Dendritic cell treated with granulocyte-macrophage colony-stimulating factor and Interleukin-4, amounts not matched to agents 40 ng/mL and 50 ng/mL, for 4 days (primary cell): ENCODE data around the gene RASAL2.
A peak's percentile ranks its signal among the peaks of the same experiment; 100 is the strongest.

Experiments used
- H3K27ac Mint-ChIP-seq: one replicate; pipeline ENCODE4 v1.8.0; 2022; ENCODE audit warnings: mild to moderate bottlenecking, mixed read lengths
- H3K27me3 Mint-ChIP-seq: one replicate; pipeline ENCODE4 v1.8.0; 2022; ENCODE audit warnings: mild to moderate bottlenecking, mixed read lengths
- H3K36me3 Mint-ChIP-seq: one replicate; pipeline ENCODE4 v1.8.0; 2022; ENCODE audit warnings: low read depth, mixed read lengths
- H3K4me1 Mint-ChIP-seq: one replicate; pipeline ENCODE4 v1.8.0; 2022; ENCODE audit warnings: low read depth, mixed read lengths
- H3K4me3 Mint-ChIP-seq: one replicate; pipeline ENCODE4 v1.8.0; 2022; ENCODE audit warnings: mild to moderate bottlenecking, moderate library complexity, mixed read lengths
- H3K9me3 Mint-ChIP-seq: one replicate; pipeline ENCODE4 v1.8.0; 2022; ENCODE audit warnings: mixed read lengths
- intact Hi-C: fragments of 100-400 bp; cut with micrococcal nuclease; formaldehyde crosslinking; loops from one replicate; pipeline ENCODE4 v1.15.0; 2022

Gene RASAL2

GRCh38 chr1:178093951-178094738, at the start of gene RASAL2:
RASAL2 (plus strand) TSS chr1:178094104; CDS start chr1:178094493, 389 bp downstream.
- H3K27me3 Mint-ChIP-seq = no peaks in the 10 kb centered on the region
- H3K4me1 Mint-ChIP-seq = peaks cover 55% of the 10 kb centered on the region
- H3K27ac Mint-ChIP-seq = peak within 1 kb of the TSS; percentile 86
- no peaks in the 10 kb centered on the region for H3K9me3 Mint-ChIP-seq
- peaks cover 16% of the 10 kb centered on the region for H3K36me3 Mint-ChIP-seq
- H3K4me3 Mint-ChIP-seq = peak within 1 kb of the TSS; percentile 85
- intact Hi-C loops = loop anchor here (1.0 to 5.0 kb wide), 4 partner anchors 27 to 188 kb away; no protein-coding TSS in a partner anchor

GRCh38 chr1:178046591-178047270, 47.2 kb upstream of the RASAL2 start:
- Mint-ChIP-seq H3K4me3 (no peak overlapping the region), H3K9me3 (no peaks in the 10 kb centered on the region), H3K4me1 (peaks cover 9% of the 10 kb centered on the region), H3K27me3 (no peaks in the 10 kb centered on the region), H3K36me3 (no peaks in the 10 kb centered on the region), H3K27ac (no peak overlapping the region)
- intact Hi-C loops = no loop called here

GRCh38 chr1:178047403-178048093, 46.4 kb upstream of the RASAL2 start:
- H3K9me3 Mint-ChIP-seq = no peaks in the 10 kb centered on the region
- H3K27ac Mint-ChIP-seq = no peak overlapping the region
- intact Hi-C loops = no loop called here
- H3K27me3 Mint-ChIP-seq = peaks cover 2% of the 10 kb centered on the region
- no peaks in the 10 kb centered on the region for H3K36me3 Mint-ChIP-seq
- H3K4me1 Mint-ChIP-seq = peaks cover 14% of the 10 kb centered on the region
- no peak overlapping the region for H3K4me3 Mint-ChIP-seq

- Mint-ChIP-seq H3K36me3 (no peaks in the 10 kb centered on the region), H3K9me3 (no peaks in the 10 kb centered on the region), H3K4me1 (peaks cover 14% of the 10 kb centered on the region), H3K27me3 (peaks cover 2% of the 10 kb centered on the region), H3K27ac (no peak overlapping the region), H3K4me3 (no peak overlapping the region)
- intact Hi-C loops = no loop called here
Observed at GRCh38 chr1:178048426-178048825, 45.5 kb upstream of the RASAL2 start.

- H3K27me3 Mint-ChIP-seq = peaks cover 2% of the 10 kb centered on the region
- no peak overlapping the region for H3K27ac Mint-ChIP-seq
- H3K4me1 Mint-ChIP-seq = peaks cover 14% of the 10 kb centered on the region
- H3K4me3 Mint-ChIP-seq = no peak overlapping the region
- intact Hi-C loops = no loop called here
- H3K9me3 Mint-ChIP-seq = no peaks in the 10 kb centered on the region
- no peaks in the 10 kb centered on the region for H3K36me3 Mint-ChIP-seq
Observed at GRCh38 chr1:178048883-178049282, 45.0 kb upstream of the RASAL2 start.

- H3K9me3 Mint-ChIP-seq = no peaks in the 10 kb centered on the region
- H3K4me1 Mint-ChIP-seq = peaks cover 20% of the 10 kb centered on the region
- no peak overlapping the region for H3K4me3 Mint-ChIP-seq
- H3K36me3 Mint-ChIP-seq = no peaks in the 10 kb centered on the region
- no peak overlapping the region for H3K27ac Mint-ChIP-seq
- intact Hi-C loops = no loop called here
- peaks cover 2% of the 10 kb centered on the region for H3K27me3 Mint-ChIP-seq
Observed at GRCh38 chr1:178050084-178050483, 43.8 kb upstream of the RASAL2 start.

- H3K4me3 Mint-ChIP-seq = no peak overlapping the region
- peaks cover 2% of the 10 kb centered on the region for H3K27me3 Mint-ChIP-seq
- H3K27ac Mint-ChIP-seq = no peak overlapping the region
- peaks cover 30% of the 10 kb centered on the region for H3K4me1 Mint-ChIP-seq
- no peaks in the 10 kb centered on the region for H3K9me3 Mint-ChIP-seq
- no peaks in the 10 kb centered on the region for H3K36me3 Mint-ChIP-seq
- intact Hi-C loops = no loop called here
Observed at GRCh38 chr1:178051071-178051470, 42.8 kb upstream of the RASAL2 start.

- H3K4me1 Mint-ChIP-seq = peaks cover 45% of the 10 kb centered on the region
- H3K9me3 Mint-ChIP-seq = no peaks in the 10 kb centered on the region
- H3K27ac Mint-ChIP-seq = no peak overlapping the region
- H3K4me3 Mint-ChIP-seq = no peak overlapping the region
- intact Hi-C loops = no loop called here
- H3K36me3 Mint-ChIP-seq = no peaks in the 10 kb centered on the region
- H3K27me3 Mint-ChIP-seq = peaks cover 2% of the 10 kb centered on the region
Observed at GRCh38 chr1:178052650-178053461, 41.0 kb upstream of the RASAL2 start.

GRCh38 chr1:178055093-178055492, 38.8 kb upstream of the RASAL2 start:
- Mint-ChIP-seq H3K27ac (peak overlapping the region; percentile 85), H3K36me3 (no peaks in the 10 kb centered on the region), H3K4me1 (peaks cover 61% of the 10 kb centered on the region), H3K9me3 (no peaks in the 10 kb centered on the region), H3K4me3 (no peak overlapping the region), H3K27me3 (peaks cover 2% of the 10 kb centered on the region)
- intact Hi-C loops = loop anchor here (5.0 kb wide), 1 partner anchor 77 kb away; no protein-coding TSS in a partner anchor

- no peaks in the 10 kb centered on the region for H3K36me3 Mint-ChIP-seq
- no peaks in the 10 kb centered on the region for H3K9me3 Mint-ChIP-seq
- peaks cover 2% of the 10 kb centered on the region for H3K27me3 Mint-ChIP-seq
- H3K4me3 Mint-ChIP-seq = peak overlapping the region; percentile 43
- intact Hi-C loops = loop anchor here (1.0 to 5.0 kb wide), 3 partner anchors 37 to 133 kb away; no protein-coding TSS in a partner anchor
- peaks cover 67% of the 10 kb centered on the region for H3K4me1 Mint-ChIP-seq
- peak overlapping the region; percentile 85 for H3K27ac Mint-ChIP-seq
Observed at GRCh38 chr1:178055779-178056471, 38.0 kb upstream of the RASAL2 start.

GRCh38 chr1:178057141-178057765, 36.7 kb upstream of the RASAL2 start:
- intact Hi-C loops = loop anchor here (2.0 to 5.0 kb wide), 2 partner anchors 36 to 75 kb away; no protein-coding TSS in a partner anchor
- H3K36me3 Mint-ChIP-seq = no peaks in the 10 kb centered on the region

GRCh38 chr1:178057912-178058534, 35.9 kb upstream of the RASAL2 start:
- intact Hi-C loops = loop anchor here (2.0 to 5.0 kb wide), 2 partner anchors 35 to 74 kb away; no protein-coding TSS in a partner anchor
- H3K9me3 Mint-ChIP-seq = no peaks in the 10 kb centered on the region
- no peak overlapping the region for H3K4me3 Mint-ChIP-seq
- peaks cover 64% of the 10 kb centered on the region for H3K4me1 Mint-ChIP-seq
- H3K36me3 Mint-ChIP-seq = no peaks in the 10 kb centered on the region
- peak overlapping the region; percentile 80 for H3K27ac Mint-ChIP-seq
- no peaks in the 10 kb centered on the region for H3K27me3 Mint-ChIP-seq

More at GRCh38 chr1:178057141-178057765, 36.7 kb upstream of the RASAL2 start:
- no peaks in the 10 kb centered on the region for H3K9me3 Mint-ChIP-seq
- H3K27ac Mint-ChIP-seq = peak overlapping the region; percentile 80
- H3K4me3 Mint-ChIP-seq = no peak overlapping the region
- H3K27me3 Mint-ChIP-seq = no peaks in the 10 kb centered on the region
- H3K4me1 Mint-ChIP-seq = peaks cover 60% of the 10 kb centered on the region
